ENCODE data around the gene ICAM2. TPM values are rescaled to one million over a fixed set of nuclear protein-coding genes. Genes with fewer than 3 reads are reported as not detected.
"Not testable (repeated sequence)": the region's sequence is repeated elsewhere in the genome, so short reads cannot be mapped to it uniquely, and the experiment has no call there.

The ICAM2 gene
- total and polyA plus RNA-seq, 9 donors: 6.8 to 34.2 (median 19.9) TPM

DNA sequence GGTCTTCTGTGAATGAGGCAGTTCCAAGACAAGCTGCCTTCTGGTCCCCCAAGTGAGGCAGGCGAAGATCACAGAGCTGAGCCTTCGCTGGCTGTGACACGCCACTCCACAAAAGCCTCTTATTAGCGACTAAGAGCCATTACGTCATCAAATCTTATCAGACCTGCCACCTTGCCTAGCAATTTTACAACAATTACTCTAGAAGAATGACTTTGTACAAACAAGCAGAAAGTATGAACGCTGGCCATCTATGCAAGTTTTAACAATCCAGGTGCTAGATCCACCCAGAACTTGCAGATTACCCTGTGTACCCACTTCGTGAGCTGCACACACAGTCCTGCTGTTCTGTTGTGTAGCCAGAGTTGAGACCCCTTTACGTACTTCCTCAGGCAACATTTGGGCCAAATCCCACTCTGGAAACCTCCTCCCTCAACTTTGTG, 3.8 kb upstream of the ICAM2 start:
- Histone ChIP-seq H3K9me3 (no peaks in the 10 kb centered on the region), H3K36me3 (no peaks in the 10 kb centered on the region), H3K27me3 (no peaks in the 10 kb centered on the region), H3K4me1 (ENCODE audit: insufficient read depth) (peaks cover 7% of the 10 kb centered on the region), H3K4me3 (no peak overlapping the region), H3K27ac (no peak overlapping the region)
- intact Hi-C loops (cut with DNase I): loop anchor here in 2 of 4 donors (10.0 kb wide), 2 partner anchors 99 to 109 kb away; partner anchors contain the start of genes CSHL1 (in 1 of the 2) and GH1 (in 1 of the 2)
- 84 to 88% (median 88%) methylated on average over 8 of the region's 8 CpGs for WGBS, 3 donors
- DNase-seq: peak in 1 of 5 donors; percentile 6
- TF ChIP-seq EP300 (IDR thresholded peaks at IDR 0.05) (no peak), CTCF (IDR thresholded peaks at IDR 0.05) (no peak), POLR2A (IDR thresholded peaks at IDR 0.05) (no peak)

- H3K4me3 ChIP-seq: no peak overlapping the region
- H3K27me3 ChIP-seq: no peaks in the 10 kb centered on the region
- H3K27ac ChIP-seq: no peak overlapping the region
- H3K36me3 ChIP-seq: no peaks in the 10 kb centered on the region
- no peak for TF ChIP-seq CTCF (IDR thresholded peaks at IDR 0.05)
- no peak for TF ChIP-seq POLR2A (IDR thresholded peaks at IDR 0.05)
- no peak for TF ChIP-seq EP300 (IDR thresholded peaks at IDR 0.05)
- intact Hi-C loops (cut with DNase I): loop anchor here in 2 of 4 donors (10.0 kb wide), 2 partner anchors 98 to 108 kb away; partner anchors contain the start of genes CSHL1 (in 1 of the 2) and GH1 (in 1 of the 2)
- WGBS, 3 donors: 73 to 75% (median 73%) methylated on average over 5 of the region's 5 CpGs
- H3K9me3 ChIP-seq: no peaks in the 10 kb centered on the region
- no peak for DNase-seq
- peaks cover 7% of the 10 kb centered on the region for H3K4me1 ChIP-seq (ENCODE audit: insufficient read depth)
Observed at GRCh38 chr17:64022611-64023063, 2.2 kb upstream of the ICAM2 start.

DNA sequence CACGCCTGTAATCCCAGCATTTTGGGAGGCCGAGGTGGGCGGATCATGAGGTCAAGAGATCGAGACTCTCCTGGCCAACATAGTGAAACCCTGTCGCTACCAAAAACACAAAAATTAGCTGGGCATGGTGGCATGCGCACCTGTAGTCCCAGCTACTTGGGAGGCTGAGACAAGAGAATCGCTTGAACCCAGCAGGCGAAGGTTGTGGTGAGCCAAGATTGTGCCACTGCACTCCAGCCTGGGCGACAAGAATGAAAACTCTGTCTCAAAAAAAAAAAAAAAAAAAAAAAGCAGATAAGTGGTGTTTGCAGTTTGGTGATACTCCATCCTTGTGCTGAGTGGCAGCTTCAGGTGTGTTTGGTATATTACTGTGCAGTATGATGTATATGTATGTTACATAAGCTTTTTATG, 877 bp downstream of the ICAM2 start:
- H3K36me3 ChIP-seq; H3K27me3 ChIP-seq; H3K4me3 ChIP-seq; H3K27ac ChIP-seq; intact Hi-C loops (cut with DNase I); H3K9me3 ChIP-seq; DNase-seq; H3K4me1 ChIP-seq (ENCODE audit: insufficient read depth): not testable (repeated sequence)
- WGBS, 3 donors: 71 to 82% (median 79%) methylated on average over 9 of the region's 9 CpGs

- 84 to 94% (median 92%) methylated on average over 2 of the region's 2 CpGs for WGBS, 3 donors
- no peak overlapping the region for H3K4me3 ChIP-seq
- no peak overlapping the region for H3K27ac ChIP-seq
- intact Hi-C loops (cut with DNase I): no loop called here
- H3K27me3 ChIP-seq: no peaks in the 10 kb centered on the region
- no peaks in the 10 kb centered on the region for H3K36me3 ChIP-seq
- no peaks in the 10 kb centered on the region for H3K4me1 ChIP-seq (ENCODE audit: insufficient read depth)
- H3K9me3 ChIP-seq: no peaks in the 10 kb centered on the region
- DNase-seq: no peak
- no peak for TF ChIP-seq CTCF (IDR thresholded peaks at IDR 0.05)
- TF ChIP-seq POLR2A (IDR thresholded peaks at IDR 0.05): no peak
- no peak for TF ChIP-seq EP300 (IDR thresholded peaks at IDR 0.05)
Observed at GRCh38 chr17:64017381-64017980, 3.0 kb downstream of the ICAM2 start.

DNA sequence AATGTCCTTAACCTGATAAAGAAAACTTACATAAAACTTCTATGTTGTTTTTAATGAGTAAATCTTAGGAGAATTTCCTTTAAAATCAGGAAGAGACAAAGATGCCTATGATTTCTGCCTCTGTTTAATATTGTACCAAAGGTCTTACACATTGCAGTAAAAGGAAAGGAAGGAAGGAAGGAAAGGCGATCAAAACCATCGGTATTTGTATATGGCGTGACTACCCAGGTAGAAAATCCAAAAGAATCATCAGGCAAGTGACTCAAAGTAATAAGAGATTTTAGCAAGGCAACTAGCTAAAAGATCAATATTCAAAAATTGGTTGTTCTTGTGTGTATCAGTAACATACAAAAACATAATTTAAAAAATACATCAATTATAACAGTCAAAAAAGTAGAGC, 3.5 kb downstream of the ICAM2 start:
- DNase-seq: no peak
- intact Hi-C loops (cut with DNase I): no loop called here
- no peak overlapping the region for H3K27ac ChIP-seq
- TF ChIP-seq POLR2A (IDR thresholded peaks at IDR 0.05) (no peak), CTCF (IDR thresholded peaks at IDR 0.05) (no peak), EP300 (IDR thresholded peaks at IDR 0.05) (no peak)
- no peaks in the 10 kb centered on the region for H3K27me3 ChIP-seq
- no peaks in the 10 kb centered on the region for H3K4me1 ChIP-seq (ENCODE audit: insufficient read depth)
- H3K9me3 ChIP-seq: no peaks in the 10 kb centered on the region
- no peak overlapping the region for H3K4me3 ChIP-seq
- H3K36me3 ChIP-seq: no peaks in the 10 kb centered on the region
- 84 to 92% (median 85%) methylated on average over 3 of the region's 3 CpGs for WGBS, 3 donors

Data from ovary (tissue), 9 donors.